H1 (cell line): ENCODE results near the gene RUNX1. TPM values are rescaled to one million over a fixed set of nuclear protein-coding genes. Genes with fewer than 3 reads are reported as not detected.

Source experiments
- CTCF ChIA-PET: fragments of 300-600 bp; sonication (Branson Sonifier 250); formaldehyde crosslinking; loops from one replicate; lab custom pipeline; 2021; ENCODE audit not compliant: partially characterized antibody; lab: Charles Lee
- POLR2A ChIA-PET: fragments of 300-600 bp; sonication (Branson Sonifier 250); formaldehyde crosslinking; loops from one replicate; lab custom pipeline; 2021; ENCODE audit warnings: inconsistent platforms; ENCODE audit not compliant: partially characterized antibody; lab: Charles Lee
- DNase-seq, 2 experiments: peaks; one replicate each; pipeline versions ENCODE4 v3.0.0 to v3.0.0-alpha.2; 2010 to 2022; ENCODE audit warnings: low spot score in 2 of 2, low read depth in 1 of 2, mixed read lengths in 1 of 2
- FAIRE-seq: peaks from 2 replicates; lab custom pipeline; 2011; peaks lifted over from hg19 to GRCh38; lab: Jason Lieb, UNC
- H2AFZ ChIP-seq: 2 replicates; pipeline ENCODE4 v1.8.1; 2012; ENCODE audit warnings: low read length, inconsistent platforms
- H2AK5ac ChIP-seq: 2 replicates; pipeline ENCODE4 v1.6.1; 2013; ENCODE audit warnings: low read depth, low read length
- H2BK120ac ChIP-seq: replicated peaks from 2 replicates; pipeline ENCODE3; 2013; ENCODE audit warnings: low read depth, low read length, inconsistent platforms
- H2BK12ac ChIP-seq: 2 replicates; pipeline ENCODE4 v1.6.1; 2013; ENCODE audit warnings: low read depth, low read length
- H2BK15ac ChIP-seq: 2 replicates; pipeline ENCODE4 v1.6.1; 2013; ENCODE audit warnings: low read length
- H2BK20ac ChIP-seq: 2 replicates; pipeline ENCODE4 v1.6.1; 2013; ENCODE audit warnings: low read length
- H2BK5ac ChIP-seq: 2 replicates; pipeline ENCODE4 v1.6.1; 2013; ENCODE audit warnings: low read depth, low read length
- H3K14ac ChIP-seq: 2 replicates; pipeline ENCODE4 v1.6.1; 2013; ENCODE audit warnings: inconsistent platforms; ENCODE audit not compliant: insufficient read length
- H3K18ac ChIP-seq: 2 replicates; pipeline ENCODE4 v1.6.1; 2013; ENCODE audit warnings: low read length; ENCODE audit errors: extremely low read depth
- H3K23ac ChIP-seq: 2 replicates; pipeline ENCODE4 v1.6.1; 2013; ENCODE audit warnings: inconsistent platforms; ENCODE audit not compliant: insufficient read length
- H3K23me2 ChIP-seq: 2 replicates; pipeline ENCODE4 v1.6.1; 2013; ENCODE audit warnings: low read depth, low read length
- H3K27ac ChIP-seq: 2 replicates; pipeline ENCODE4 v1.6.1; 2011; ENCODE audit warnings: low read depth, low read length, inconsistent platforms
- H3K27me3 ChIP-seq, 4 experiments: replicated peaks in 1 of 4; 1 replicate in 1 of 4; 2 replicates in 3 of 4; pipeline versions ENCODE4 v1.6.1 to v1.8.1; 2011 to 2013; ENCODE audit warnings: low read length in 3 of 4, mild to moderate bottlenecking in 3 of 4, inconsistent platforms in 2 of 4, mixed read lengths in 2 of 4, moderate library complexity in 1 of 4; ENCODE audit not compliant: control insufficient read depth in 3 of 4, insufficient read depth in 3 of 4; ENCODE audit errors: extremely low read depth in 1 of 4
- H3K36me3 ChIP-seq, 4 experiments: 2 replicates each; pipeline versions ENCODE4 v1.6.1 to v1.8.1; 2011 to 2013; ENCODE audit warnings: mild to moderate bottlenecking in 4 of 4, low read length in 3 of 4, moderate library complexity in 2 of 4, control low read depth in 1 of 4, inconsistent platforms in 1 of 4; ENCODE audit not compliant: insufficient read depth in 4 of 4, control insufficient read depth in 2 of 4
- H3K4ac ChIP-seq: replicated peaks from 2 replicates; pipeline ENCODE3; 2013; ENCODE audit warnings: low read length, low read depth, mixed read lengths, inconsistent platforms; ENCODE audit not compliant: insufficient read length
- H3K4me1 ChIP-seq, 4 experiments: replicated peaks in 1 of 4; 1 replicate in 1 of 4; 2 replicates in 3 of 4; pipeline versions ENCODE4 v1.6.1 to v1.8.1; 2011 to 2013; ENCODE audit warnings: low read length in 3 of 4, inconsistent platforms in 2 of 4, mixed read lengths in 1 of 4; ENCODE audit not compliant: insufficient read depth in 4 of 4, control insufficient read depth in 3 of 4
- H3K4me2 ChIP-seq, 2 experiments: 2 replicates each; pipeline versions ENCODE4 v1.6.1 to v1.8.1; 2011 to 2013; ENCODE audit warnings: low read depth in 2 of 2, low read length in 2 of 2, control low read depth in 1 of 2, inconsistent platforms in 1 of 2, mild to moderate bottlenecking in 1 of 2; ENCODE audit not compliant: insufficient read depth in 1 of 2
- H3K4me3 ChIP-seq, 4 experiments: fragments of 200-600, 300-600 bp in 1 of 4; sonication (generic), shearing (Covaris generic), sonication (Bioruptor Twin) in 1 of 4; 2 replicates each; pipeline versions ENCODE4 v1.5.1 to v1.8.1; 2011 to 2016; ENCODE audit warnings: low read length in 4 of 4, low read depth in 3 of 4, control low read depth in 2 of 4, inconsistent platforms in 2 of 4, mild to moderate bottlenecking in 2 of 4, mixed read lengths in 1 of 4, moderate library complexity in 1 of 4; ENCODE audit not compliant: insufficient read depth in 2 of 4; ENCODE audit errors: extremely low read depth in 1 of 4
- H3K56ac ChIP-seq: replicated peaks from 2 replicates; pipeline ENCODE3; 2013; ENCODE audit warnings: low read depth, mild to moderate bottlenecking, mixed read lengths, low read length, inconsistent platforms; ENCODE audit not compliant: insufficient read length
- H3K79me1 ChIP-seq: 2 replicates; pipeline ENCODE4 v1.6.1; 2013; ENCODE audit warnings: low read depth, low read length, control low read depth
- H3K79me2 ChIP-seq, 2 experiments: 2 replicates each; pipeline versions ENCODE4 v1.6.1 to v1.8.1; 2012 to 2013; ENCODE audit warnings: low read length in 2 of 2, mild to moderate bottlenecking in 2 of 2, inconsistent platforms in 1 of 2; ENCODE audit not compliant: insufficient read depth in 2 of 2, control insufficient read depth in 1 of 2
- H3K9ac ChIP-seq, 4 experiments: replicated peaks in 1 of 4; 1 replicate in 1 of 4; 2 replicates in 3 of 4; pipeline versions ENCODE4 v1.6.1 to v1.8.1; 2011 to 2013; ENCODE audit warnings: low read depth in 3 of 4, low read length in 3 of 4, control low read depth in 2 of 4, mild to moderate bottlenecking in 2 of 4, moderate library complexity in 2 of 4, inconsistent platforms in 1 of 4; ENCODE audit errors: extremely low read depth in 1 of 4
- H3K9me3 ChIP-seq, 2 experiments: 2 replicates each; pipeline versions ENCODE4 v1.6.1 to v1.8.1; 2012 to 2013; ENCODE audit warnings: mild to moderate bottlenecking in 2 of 2, moderate library complexity in 2 of 2, control low read depth in 1 of 2, inconsistent platforms in 1 of 2, low read depth in 1 of 2, low read length in 1 of 2, mixed read lengths in 1 of 2; ENCODE audit not compliant: insufficient read depth in 2 of 2
- H4K20me1 ChIP-seq, 2 experiments: replicated peaks in 1 of 2; 2 replicates each; pipeline versions ENCODE3 to v1.8.1; 2011 to 2013; ENCODE audit warnings: inconsistent platforms in 2 of 2, low read length in 2 of 2, mild to moderate bottlenecking in 1 of 2; ENCODE audit not compliant: insufficient read depth in 2 of 2, control insufficient read depth in 1 of 2
- H4K5ac ChIP-seq: 2 replicates; pipeline ENCODE4 v1.6.1; 2013; ENCODE audit warnings: low read length, low read depth, mixed read lengths, inconsistent platforms; ENCODE audit not compliant: insufficient read length
- H4K8ac ChIP-seq: 2 replicates; pipeline ENCODE4 v1.8.0; 2013; ENCODE audit warnings: mild to moderate bottlenecking, moderate library complexity, low read length, inconsistent platforms; ENCODE audit not compliant: insufficient read depth; ENCODE audit errors: extremely low read depth
- H4K91ac ChIP-seq: replicated peaks from 2 replicates; pipeline ENCODE3; 2013; ENCODE audit warnings: low read length, mixed read lengths, inconsistent platforms; ENCODE audit not compliant: insufficient read length
- CBX5 ChIP-seq: fragments of 300-800, 300-1000 bp; sonication (generic); IDR thresholded peaks from 2 replicates; pipeline ENCODE4 v1.7.1; 2016; ENCODE audit warnings: antibody characterized with exemption, low read length, low read depth
- CBX8 ChIP-seq: fragments of 300-800, 300-1000 bp; sonication (generic); IDR thresholded peaks from 2 replicates; pipeline ENCODE4 v1.7.1; 2016; ENCODE audit warnings: low read depth, low read length, borderline replicate concordance
- CHD2 ChIP-seq: IDR thresholded peaks from 2 replicates; pipeline ENCODE4 v1.6.1; 2012; ENCODE audit warnings: low read length, improper control_type of control experiment
- CREB1 ChIP-seq: IDR thresholded peaks from 2 replicates; pipeline ENCODE4 v1.6.1; 2012; ENCODE audit warnings: inconsistent platforms
- EZH2 ChIP-seq: fragments of 200-600 bp; sonication (generic); IDR thresholded peaks from 2 replicates; pipeline ENCODE4 v1.7.1; 2012; ENCODE audit warnings: low read depth, mild to moderate bottlenecking, moderate library complexity, low read length, inconsistent platforms; ENCODE audit not compliant: severe bottlenecking
- KDM1A ChIP-seq: fragments of 200-600, 300-600 bp; sonication (generic); IDR thresholded peaks from 2 replicates; pipeline ENCODE4 v1.7.1; 2016; ENCODE audit warnings: mild to moderate bottlenecking, low read length, borderline replicate concordance
- MAFK ChIP-seq: IDR thresholded peaks from 2 replicates; pipeline ENCODE4 v1.6.1; 2012; ENCODE audit warnings: low read depth, mild to moderate bottlenecking, improper control_type of control experiment, low read length
- POLR2AphosphoS5 ChIP-seq: IDR thresholded peaks from 2 replicates; pipeline ENCODE4 v1.6.1; 2011; ENCODE audit warnings: low read depth, low read length
- RFX5 ChIP-seq: IDR thresholded peaks from 2 replicates; pipeline ENCODE4 v1.6.1; 2011; ENCODE audit warnings: low read depth, low read length, improper control_type of control experiment, borderline replicate concordance
- RXRA ChIP-seq: IDR thresholded peaks from 2 replicates; pipeline ENCODE4 v1.6.1; 2011; ENCODE audit warnings: low read depth, mild to moderate bottlenecking, low read length, moderate library complexity; ENCODE audit not compliant: insufficient read depth
- SRF ChIP-seq: IDR thresholded peaks from 2 replicates; pipeline ENCODE4 v1.6.1; 2011; ENCODE audit warnings: mild to moderate bottlenecking, low read depth, low read length, moderate library complexity
- SUZ12 ChIP-seq: fragments of 200-600 bp; sonication (generic); IDR thresholded peaks from 2 replicates; pipeline ENCODE4 v1.6.1; 2012; ENCODE audit warnings: mild to moderate bottlenecking, inconsistent platforms, low read length, moderate library complexity, mixed read lengths
- TAF1 ChIP-seq: IDR thresholded peaks from 2 replicates; pipeline ENCODE4 v1.6.1; 2011; ENCODE audit warnings: mild to moderate bottlenecking, low read depth, low read length
- TAF7 ChIP-seq: optimal IDR thresholded peaks from 2 replicates; pipeline ENCODE3; 2011; ENCODE audit warnings: low read depth, mild to moderate bottlenecking, inconsistent platforms, low read length, moderate library complexity, borderline replicate concordance
- YY1 ChIP-seq: IDR thresholded peaks from 2 replicates; pipeline ENCODE4 v1.6.1; 2011; ENCODE audit warnings: low read depth, mild to moderate bottlenecking, low read length
- WGBS, 2 experiments: shearing (Covaris generic) in 1 of 2; methylation state at CpG; one replicate each; pipeline versions ENCODE4 v1.1.6 to v1.1.7; 2013 to 2015; ENCODE audit warnings: low lambda C conversion rate in 2 of 2, mixed read lengths in 2 of 2, inconsistent platforms in 1 of 2, low coverage in 1 of 2, missing lambda C conversion rate in 1 of 2; ENCODE audit not compliant: insufficient replicate concordance in 2 of 2, insufficient coverage in 1 of 2, insufficient read length in 1 of 2; ENCODE audit errors: extremely low coverage in 1 of 2, missing lambda C conversion rate in 1 of 2; 5-methylcytosine and 5-hydroxymethylcytosine counted together
- polyA plus RNA-seq, 7 experiments: library from polyadenylated mRNA; depleted of rRNA in 3 of 7; stranded (reverse) in 5 of 7; unstranded in 2 of 7; fragments of >200 nt in 5 of 7; fragments of 200-250 nt in 2 of 7; gene quantifications; 1 replicate in 5 of 7; 2 replicates in 1 of 7; 4 replicates in 1 of 7; pipeline versions ENCODE4 v1.2.1 to v1.2.3, GENCODE V29; 2011 to 2013; ENCODE audit warnings: missing spikeins in 2 of 7, mixed read lengths in 2 of 7
- total RNA-seq: library from RNA; stranded (reverse); fragmentation: NEBNext Ultra II Directional; extraction: Animal tissue kit (Norgen Biotek cat#: 25700); gene quantifications from 2 replicates; pipeline ENCODE4 v1.2.1, GENCODE V29; 2021

The RUNX1 gene
- total and polyA plus RNA-seq, 2 of the 8 experiments (the other 6 are each of a cell fraction or from before 2014, with no cell fraction given), result 0.20 to 0.60 TPM

- no peak for FAIRE-seq
- H3K27me3 ChIP-seq, result no peaks in the 10 kb centered on the region
Observed at GRCh38 chr21:35062016-35062415, 12.9 kb upstream of the RUNX1 start.

More at GRCh38 chr21:35062016-35062415, 12.9 kb upstream of the RUNX1 start:
- CTCF ChIA-PET, result no interaction called here
- no peaks in the 10 kb centered on the region for H3K4me1 ChIP-seq
- no peak overlapping the region for H3K4me2 ChIP-seq
- no peak overlapping the region for H3K23ac ChIP-seq
- H3K14ac ChIP-seq, result no peak overlapping the region
- no peak overlapping the region for H3K27ac ChIP-seq
- H2AFZ ChIP-seq, result no peak overlapping the region
- peaks cover 2% of the 10 kb centered on the region; the same call in 1 of the 2 replicates for H3K23me2 ChIP-seq
- H3K9ac ChIP-seq, result no peak overlapping the region
- H3K9me3 ChIP-seq, result no peaks in the 10 kb centered on the region
- H3K4me3 ChIP-seq, result no peak overlapping the region
- H4K8ac ChIP-seq, result no peak overlapping the region
- no peak overlapping the region for H3K18ac ChIP-seq
- no peak overlapping the region for H4K5ac ChIP-seq
- no peak overlapping the region for H3K4ac ChIP-seq
- no peak overlapping the region for H4K91ac ChIP-seq
- DNase-seq, result no peak
- H4K20me1 ChIP-seq, result no peaks in the 10 kb centered on the region
- H2BK15ac ChIP-seq, result no peak overlapping the region
- H3K79me2 ChIP-seq, result no peaks in the 10 kb centered on the region
- no peaks in the 10 kb centered on the region for H3K79me1 ChIP-seq
- H3K36me3 ChIP-seq, result no peaks in the 10 kb centered on the region
- H2BK12ac ChIP-seq, result no peak overlapping the region
- no peak overlapping the region for H2BK5ac ChIP-seq
- H2BK20ac ChIP-seq, result no peak overlapping the region
- POLR2A ChIA-PET, result no interaction called here
- no peak overlapping the region for H3K56ac ChIP-seq
- 86% methylated on average over 3 of the region's 3 CpGs; no CpG with 5 or more reads in 1 of the 2 experiments for WGBS, 2 experiments
- no peak overlapping the region for H2AK5ac ChIP-seq
- no peak for TF ChIP-seq CHD2
- no peak for TF ChIP-seq SRF
- TF ChIP-seq SUZ12, result no peak
- no peak for TF ChIP-seq CREB1
- TF ChIP-seq CBX8, result no peak
- no peak for TF ChIP-seq POLR2AphosphoS5
- no peak for TF ChIP-seq KDM1A
- no peak for TF ChIP-seq TAF1
- TF ChIP-seq EZH2, result no peak
- no peak for TF ChIP-seq TAF7
- TF ChIP-seq CBX5, result no peak
- TF ChIP-seq RFX5, result no peak
- no peak for TF ChIP-seq YY1
- no peak for TF ChIP-seq RXRA
- TF ChIP-seq MAFK, result no peak
- no peak overlapping the region for H2BK120ac ChIP-seq
